Measurements from ENCODE around the gene ERBB4.

The ERBB4 gene

DNA sequence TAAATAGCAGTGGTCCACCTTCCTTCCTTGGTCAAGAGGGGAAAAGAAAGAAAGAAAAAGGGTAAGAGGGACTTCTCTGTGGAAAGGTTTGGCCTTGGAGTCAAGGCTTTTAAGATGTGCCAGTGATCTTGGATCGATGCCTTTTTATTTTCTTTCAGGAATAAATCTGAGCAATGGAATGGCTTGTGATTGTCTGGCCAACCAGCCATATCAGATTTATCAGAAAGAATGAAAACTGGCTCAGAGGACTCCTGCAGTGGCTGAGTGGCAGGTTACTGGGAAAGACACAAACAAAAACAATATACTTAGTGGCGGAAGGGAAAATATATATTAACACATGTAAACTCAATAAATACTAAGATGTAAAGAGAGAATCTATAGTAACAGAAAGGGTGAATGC lies 4.3 kb downstream of the ERBB4 start:
- no peak overlapping the region for H3K4me3 Mint-ChIP-seq
- peaks cover 24% of the 10 kb centered on the region for H3K27me3 Mint-ChIP-seq

DNA sequence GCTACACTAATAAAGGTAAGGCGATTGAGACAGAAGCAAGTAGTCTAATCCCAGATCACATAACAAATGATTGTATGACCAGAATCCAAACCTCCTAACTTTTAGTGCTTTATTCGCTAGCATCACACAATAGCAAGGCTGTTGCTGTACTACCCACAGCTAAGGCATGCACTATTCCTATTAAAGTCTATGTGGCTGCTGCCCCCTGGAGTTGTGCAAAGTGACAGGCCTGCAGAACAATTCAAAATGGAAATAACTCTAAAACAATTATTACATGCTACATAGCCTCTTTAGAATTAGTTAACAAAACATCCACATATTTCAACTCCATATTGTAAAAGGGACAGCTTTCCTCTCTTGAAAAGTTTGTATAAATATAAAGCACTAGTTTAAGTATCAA lies 6.0 kb downstream of the ERBB4 start:
- Mint-ChIP-seq H3K9me3 (no peaks in the 10 kb centered on the region), H3K27ac (no peak overlapping the region), H3K36me3 (no peaks in the 10 kb centered on the region), H3K4me3 (no peak overlapping the region), H3K27me3 (peaks cover 21% of the 10 kb centered on the region), H3K4me1 (no peaks in the 10 kb centered on the region)

More for the DNA sequence above, 4.3 kb downstream of the ERBB4 start:
- no peak overlapping the region for H3K27ac Mint-ChIP-seq
- no peaks in the 10 kb centered on the region for H3K36me3 Mint-ChIP-seq
- H3K4me1 Mint-ChIP-seq = no peaks in the 10 kb centered on the region
- no peaks in the 10 kb centered on the region for H3K9me3 Mint-ChIP-seq

DNA sequence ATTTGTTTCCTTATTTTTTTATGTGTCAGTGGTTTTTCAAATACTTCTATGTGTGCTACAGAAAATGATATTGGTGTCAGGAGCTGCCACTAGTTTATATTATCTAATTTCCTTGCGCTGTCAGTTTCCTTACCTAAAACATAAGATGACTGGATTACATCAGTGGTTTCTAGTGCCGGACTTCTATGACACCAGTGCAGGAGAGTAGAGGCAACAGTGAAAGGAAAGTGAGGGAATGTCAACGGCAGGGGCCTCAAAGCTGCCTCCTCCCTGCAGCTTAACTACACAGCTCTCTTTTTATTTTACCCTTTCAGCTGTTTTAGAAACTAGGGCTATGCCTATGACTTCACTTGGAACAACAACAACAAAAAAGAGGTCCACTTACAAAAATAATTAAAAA lies 6.5 kb downstream of the ERBB4 start:
- H3K4me1 Mint-ChIP-seq = no peaks in the 10 kb centered on the region
- no peaks in the 10 kb centered on the region for H3K9me3 Mint-ChIP-seq
- H3K27ac Mint-ChIP-seq = no peak overlapping the region
- H3K36me3 Mint-ChIP-seq = no peaks in the 10 kb centered on the region
- no peak overlapping the region for H3K4me3 Mint-ChIP-seq
- H3K27me3 Mint-ChIP-seq = peaks cover 17% of the 10 kb centered on the region

DNA sequence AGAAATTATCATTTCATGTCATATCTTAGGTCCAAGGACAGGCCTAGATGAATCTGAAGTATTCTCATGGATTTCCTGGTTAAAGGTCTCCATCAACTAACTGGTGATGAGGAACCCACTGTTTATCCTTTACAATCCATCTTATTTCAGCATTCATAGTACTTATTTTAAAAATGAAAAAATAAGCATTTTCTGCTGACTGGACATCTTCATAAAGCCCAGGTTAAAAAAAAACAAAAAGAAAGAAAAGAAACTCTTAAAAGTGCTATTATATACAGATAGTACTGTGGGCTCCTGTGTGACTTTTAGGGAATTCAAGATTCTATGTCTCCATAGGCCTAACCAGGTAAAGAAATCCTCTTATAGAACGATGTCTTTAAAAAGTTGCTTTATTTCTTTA lies 7.1 kb downstream of the ERBB4 start:
- peaks cover 13% of the 10 kb centered on the region for H3K27me3 Mint-ChIP-seq
- H3K27ac Mint-ChIP-seq = no peak overlapping the region
- H3K9me3 Mint-ChIP-seq = no peaks in the 10 kb centered on the region
- H3K4me1 Mint-ChIP-seq = no peaks in the 10 kb centered on the region
- no peaks in the 10 kb centered on the region for H3K36me3 Mint-ChIP-seq
- H3K4me3 Mint-ChIP-seq = no peak overlapping the region

DNA sequence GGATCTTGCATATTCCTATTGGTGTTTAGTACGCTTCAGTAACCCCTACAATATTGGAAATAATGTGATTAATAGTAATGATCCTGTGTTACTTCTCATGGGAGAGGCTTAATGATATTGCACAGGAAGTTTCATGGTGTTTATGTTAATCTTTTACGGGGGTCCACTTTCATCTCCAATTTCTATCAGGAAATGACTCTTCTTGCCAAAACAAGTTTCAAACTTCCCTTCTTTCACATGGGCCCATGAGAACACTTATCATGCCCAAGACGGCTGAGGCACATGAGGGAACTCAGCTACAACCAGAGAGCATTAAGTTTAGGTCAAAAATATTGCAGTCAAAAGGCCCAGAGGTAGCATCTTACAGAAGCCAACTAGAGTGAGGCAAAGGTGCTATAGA lies 7.6 kb downstream of the ERBB4 start:
- Mint-ChIP-seq H3K4me3 (no peak overlapping the region), H3K4me1 (no peaks in the 10 kb centered on the region), H3K27ac (no peak overlapping the region), H3K27me3 (peaks cover 10% of the 10 kb centered on the region), H3K36me3 (no peaks in the 10 kb centered on the region), H3K9me3 (no peaks in the 10 kb centered on the region)

DNA sequence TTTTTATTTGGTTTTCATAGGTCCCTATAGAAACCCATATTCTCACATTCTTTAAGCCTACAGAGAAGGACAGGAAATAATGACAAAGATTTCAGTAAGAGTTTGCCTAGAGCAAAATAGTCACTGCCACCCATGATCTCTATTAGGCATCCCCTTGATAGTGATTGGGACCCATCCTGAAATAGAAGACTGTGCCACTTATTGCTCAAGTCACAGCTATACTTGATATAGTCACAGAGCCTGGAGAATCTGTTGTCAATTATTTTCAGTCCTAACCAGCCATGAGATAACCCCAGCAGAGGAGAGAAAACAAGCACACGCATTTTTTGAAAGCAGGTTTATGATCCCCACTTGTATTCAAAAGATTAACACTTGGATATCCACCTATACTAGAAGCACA lies 8.2 kb downstream of the ERBB4 start:
- H3K9me3 Mint-ChIP-seq = no peaks in the 10 kb centered on the region
- H3K36me3 Mint-ChIP-seq = no peaks in the 10 kb centered on the region
- no peak overlapping the region for H3K27ac Mint-ChIP-seq
- H3K4me3 Mint-ChIP-seq = no peak overlapping the region
- peaks cover 7% of the 10 kb centered on the region for H3K27me3 Mint-ChIP-seq
- H3K4me1 Mint-ChIP-seq = no peaks in the 10 kb centered on the region

DNA sequence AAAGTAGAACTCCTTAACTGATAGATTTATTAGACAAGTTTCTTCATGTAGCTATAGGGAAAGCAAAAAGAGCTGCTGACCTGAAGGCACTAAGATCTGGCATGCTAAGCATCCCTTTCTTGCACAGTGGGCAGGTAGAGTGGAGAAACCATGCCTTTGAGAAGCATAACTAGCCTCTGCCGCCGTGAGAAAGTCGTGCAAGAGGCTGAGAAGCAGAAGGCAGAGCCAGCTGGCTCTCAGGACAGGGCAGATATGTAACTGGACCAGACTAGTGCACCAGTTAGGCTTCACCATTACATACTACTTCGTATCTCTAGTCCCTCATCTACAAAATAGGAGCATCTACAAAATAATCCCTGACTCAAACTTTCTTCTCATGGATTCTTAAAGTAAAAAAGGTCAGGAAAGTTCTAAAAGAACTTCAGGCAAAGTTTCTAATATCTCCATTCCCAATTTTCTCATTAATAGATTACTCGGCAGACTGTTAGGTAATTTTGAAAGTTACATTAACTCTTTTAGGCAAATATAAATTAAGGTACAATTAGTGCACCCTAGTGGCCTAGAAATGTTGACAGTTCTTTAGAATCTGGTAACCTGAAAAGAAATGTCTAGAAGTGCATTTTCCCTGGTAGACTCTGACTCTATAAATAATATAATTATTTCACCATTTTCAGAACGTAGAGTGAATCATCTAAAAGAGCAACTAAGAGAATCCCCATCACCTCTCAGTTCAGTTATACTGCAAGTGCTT lies 10.3 kb downstream of the ERBB4 start:
- H3K27ac Mint-ChIP-seq = no peak overlapping the region
- no peaks in the 10 kb centered on the region for H3K9me3 Mint-ChIP-seq
- no peaks in the 10 kb centered on the region for H3K4me1 Mint-ChIP-seq
- H3K4me3 Mint-ChIP-seq = no peak overlapping the region
- H3K36me3 Mint-ChIP-seq = no peaks in the 10 kb centered on the region
- H3K27me3 Mint-ChIP-seq = no peaks in the 10 kb centered on the region

DNA sequence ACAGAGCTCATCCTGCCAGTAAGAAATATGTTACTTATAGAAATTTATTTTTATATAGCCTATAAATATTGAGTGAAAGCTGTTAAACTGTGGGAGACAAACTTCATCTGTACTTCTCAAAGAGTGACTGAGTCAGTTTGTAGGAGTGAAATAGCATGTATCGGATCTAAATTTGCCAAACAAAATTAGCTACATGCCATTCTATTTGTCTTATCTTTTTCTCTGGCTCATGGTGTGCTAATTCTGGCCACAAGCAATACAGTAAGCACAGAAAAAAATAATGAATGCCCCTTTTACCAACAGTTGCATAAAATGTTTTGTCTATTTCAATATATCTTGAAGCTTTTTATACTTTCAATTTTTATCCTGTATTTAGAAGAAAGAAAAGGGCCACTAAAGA lies 12.5 kb downstream of the ERBB4 start:
- Mint-ChIP-seq H3K27ac (no peak overlapping the region), H3K27me3 (no peaks in the 10 kb centered on the region), H3K36me3 (no peaks in the 10 kb centered on the region), H3K4me3 (no peak overlapping the region), H3K4me1 (no peaks in the 10 kb centered on the region), H3K9me3 (peaks cover 4% of the 10 kb centered on the region)

DNA sequence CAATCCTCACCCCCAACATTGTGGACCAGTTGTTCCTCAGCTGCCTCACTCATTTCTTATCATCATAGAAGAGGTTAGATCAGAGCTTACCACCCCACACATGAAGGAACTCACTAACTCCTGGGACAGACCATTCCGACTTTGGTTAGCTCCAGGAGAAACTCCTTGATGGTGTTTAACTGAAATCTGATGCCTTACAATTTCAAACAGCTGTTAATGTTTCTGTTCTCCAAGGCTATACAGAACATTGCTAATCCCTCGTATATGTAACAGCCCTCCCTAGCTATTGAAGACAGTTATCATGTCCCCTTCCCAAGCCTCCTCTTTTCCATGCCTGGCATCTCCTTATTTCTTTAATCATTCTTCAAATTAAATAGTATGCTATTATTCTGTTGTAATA lies 14.8 kb downstream of the ERBB4 start:
- Mint-ChIP-seq H3K27me3 (no peaks in the 10 kb centered on the region), H3K4me3 (no peak overlapping the region)

DNA sequence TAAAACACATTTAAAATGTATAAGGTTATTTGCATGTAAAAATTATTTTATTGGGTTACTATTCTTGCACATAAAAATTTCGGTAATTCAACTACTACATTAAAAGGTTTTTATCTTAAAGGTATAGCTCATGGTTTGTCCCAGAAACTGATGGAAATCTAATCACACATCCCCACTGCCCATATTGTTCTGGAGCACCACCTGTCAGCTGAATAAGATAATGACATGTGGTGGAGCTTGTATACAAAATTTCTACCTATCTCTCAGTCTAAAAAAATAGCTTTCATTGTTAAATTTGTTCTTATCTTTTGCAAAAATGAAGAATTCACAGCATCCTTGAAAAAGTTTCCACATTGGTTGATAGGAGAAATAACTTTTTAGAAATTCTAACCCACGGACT lies 18.3 kb downstream of the ERBB4 start:
- peaks cover 4% of the 10 kb centered on the region for H3K9me3 Mint-ChIP-seq
- no peak overlapping the region for H3K27ac Mint-ChIP-seq
- no peaks in the 10 kb centered on the region for H3K27me3 Mint-ChIP-seq
- H3K4me1 Mint-ChIP-seq = no peaks in the 10 kb centered on the region
- no peak overlapping the region for H3K4me3 Mint-ChIP-seq
- no peaks in the 10 kb centered on the region for H3K36me3 Mint-ChIP-seq

More for the DNA sequence above, 14.8 kb downstream of the ERBB4 start:
- H3K9me3 Mint-ChIP-seq = peaks cover 4% of the 10 kb centered on the region
- H3K27ac Mint-ChIP-seq = no peak overlapping the region
- no peaks in the 10 kb centered on the region for H3K36me3 Mint-ChIP-seq
- H3K4me1 Mint-ChIP-seq = no peaks in the 10 kb centered on the region

DNA sequence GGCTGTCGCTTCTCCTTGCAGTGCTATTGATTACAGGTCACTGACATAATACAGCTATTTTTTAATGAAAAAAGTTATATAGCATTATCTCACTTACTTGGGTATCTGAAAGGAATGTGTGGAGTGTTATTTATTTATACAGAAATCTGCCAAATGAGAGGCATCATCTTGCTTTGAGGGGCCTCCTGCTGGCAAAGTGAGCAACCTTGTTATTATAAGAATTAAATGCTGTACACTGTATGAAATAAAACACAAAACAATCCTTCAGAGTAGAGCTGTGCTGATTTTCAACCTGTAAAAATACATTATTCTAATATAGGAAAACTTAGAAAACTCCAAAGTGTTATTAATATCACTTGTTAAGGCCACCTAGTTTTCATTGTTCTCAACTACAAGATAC lies 20.9 kb downstream of the ERBB4 start:
- no peaks in the 10 kb centered on the region for H3K27me3 Mint-ChIP-seq
- no peaks in the 10 kb centered on the region for H3K36me3 Mint-ChIP-seq
- no peak overlapping the region for H3K27ac Mint-ChIP-seq
- H3K4me3 Mint-ChIP-seq = no peak overlapping the region
- H3K9me3 Mint-ChIP-seq = peaks cover 4% of the 10 kb centered on the region
- H3K4me1 Mint-ChIP-seq = no peaks in the 10 kb centered on the region

DNA sequence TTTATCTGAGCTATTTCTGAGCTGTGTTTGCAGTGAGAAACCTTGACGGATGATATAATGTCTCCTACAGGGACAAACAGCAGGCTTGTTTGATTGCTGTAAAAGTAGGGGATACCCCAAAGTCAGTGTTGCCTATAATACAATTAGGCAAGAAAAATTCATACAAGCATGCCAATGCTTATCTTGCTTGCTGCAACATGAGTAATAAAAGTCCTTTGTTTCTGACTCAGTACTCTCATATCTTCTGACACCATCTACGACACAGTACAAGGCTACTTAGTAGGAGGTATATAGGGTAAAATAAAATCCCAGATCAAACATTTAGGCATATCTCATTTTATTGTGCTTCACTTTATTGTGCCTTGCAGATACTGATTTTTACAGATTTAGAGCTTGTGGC lies 33.0 kb downstream of the ERBB4 start:
- Mint-ChIP-seq H3K36me3 (no peaks in the 10 kb centered on the region), H3K4me3 (no peak overlapping the region)

DNA sequence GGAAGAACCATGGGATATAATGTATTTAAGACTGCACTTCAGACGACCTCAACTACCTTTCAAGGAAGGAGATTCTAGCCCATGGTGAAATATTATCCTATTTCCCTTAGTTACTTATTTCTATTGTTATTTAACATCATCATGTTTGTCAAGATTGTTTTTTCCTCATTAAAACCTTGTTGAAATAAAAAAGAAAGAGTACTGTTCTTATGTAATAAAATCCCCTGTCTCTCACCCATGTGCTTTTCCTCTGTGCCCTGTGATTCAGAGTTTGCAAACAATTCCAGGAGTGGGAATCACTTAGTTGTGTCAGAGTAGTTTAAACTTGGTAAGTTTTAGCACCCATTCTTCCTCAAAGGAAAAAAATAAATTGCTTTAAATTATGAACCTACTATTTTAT lies 43.6 kb downstream of the ERBB4 start:
- Mint-ChIP-seq H3K4me3 (no peak overlapping the region), H3K27me3 (no peaks in the 10 kb centered on the region), H3K4me1 (no peaks in the 10 kb centered on the region), H3K36me3 (no peaks in the 10 kb centered on the region), H3K9me3 (peaks cover 5% of the 10 kb centered on the region), H3K27ac (no peak overlapping the region)

More for the DNA sequence above, 33.0 kb downstream of the ERBB4 start:
- Mint-ChIP-seq H3K4me1 (no peaks in the 10 kb centered on the region), H3K9me3 (no peaks in the 10 kb centered on the region), H3K27ac (no peak overlapping the region), H3K27me3 (no peaks in the 10 kb centered on the region)

DNA sequence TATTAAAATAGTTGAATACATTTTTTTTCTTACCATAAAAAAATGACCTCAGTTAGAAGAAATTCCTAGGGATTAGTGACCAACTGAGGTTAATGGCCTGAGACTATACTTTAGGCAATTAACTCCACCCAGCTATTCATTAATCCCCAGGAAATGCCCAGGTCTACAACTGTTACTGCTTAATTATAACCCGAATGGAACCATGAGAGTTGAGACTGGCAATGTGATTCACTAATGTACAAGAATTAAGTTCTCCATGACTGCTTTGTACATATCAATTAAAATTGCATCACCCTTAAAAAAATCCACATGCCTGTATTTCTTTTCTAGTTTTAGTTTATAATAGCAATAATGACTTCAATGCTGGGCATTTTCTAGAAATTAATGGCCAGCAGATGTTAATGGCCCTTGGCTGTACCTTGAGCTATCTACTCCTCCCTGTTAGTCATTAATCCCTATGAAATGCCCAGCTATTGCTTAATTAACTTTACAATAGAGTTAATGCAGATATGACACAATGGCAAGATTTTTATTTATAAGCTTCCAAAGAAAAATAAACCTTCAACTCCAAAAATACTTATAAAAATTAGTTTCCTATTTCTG lies 44.1 kb downstream of the ERBB4 start:
- Mint-ChIP-seq H3K27ac (no peak overlapping the region), H3K4me1 (no peaks in the 10 kb centered on the region), H3K9me3 (peaks cover 3% of the 10 kb centered on the region), H3K36me3 (no peaks in the 10 kb centered on the region), H3K27me3 (no peaks in the 10 kb centered on the region), H3K4me3 (no peak overlapping the region)

DNA sequence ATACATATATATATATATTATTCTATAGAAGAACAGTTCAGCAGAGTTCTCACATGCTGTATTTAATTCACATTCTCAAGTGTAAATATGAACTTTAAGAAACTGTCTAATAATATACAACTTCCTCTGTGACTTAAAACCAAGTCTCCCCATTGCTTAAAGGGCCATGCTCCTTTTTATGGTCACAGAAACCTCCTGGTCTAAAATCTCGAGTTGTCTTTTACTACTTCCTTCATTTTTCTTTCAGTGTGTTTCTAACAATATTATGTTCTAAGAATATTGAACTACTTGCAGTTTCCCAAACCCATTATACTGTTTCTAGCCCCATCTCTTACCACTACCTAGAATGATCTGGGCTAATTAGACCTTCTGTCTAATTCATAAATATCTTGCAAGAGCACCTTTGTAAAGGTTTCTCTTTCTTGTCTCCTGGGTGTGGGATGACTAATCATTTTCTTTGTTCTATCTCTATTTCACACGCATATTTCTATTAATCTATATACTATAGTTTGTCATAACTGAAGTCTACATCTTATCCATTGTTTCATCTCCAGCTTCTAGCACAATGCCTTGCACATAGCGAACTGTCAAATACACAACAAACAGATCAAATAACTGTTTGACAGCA lies 48.8 kb downstream of the ERBB4 start:
- H3K27me3 Mint-ChIP-seq = no peaks in the 10 kb centered on the region
- no peak overlapping the region for H3K27ac Mint-ChIP-seq
- H3K9me3 Mint-ChIP-seq = no peaks in the 10 kb centered on the region
- H3K36me3 Mint-ChIP-seq = no peaks in the 10 kb centered on the region
- H3K4me3 Mint-ChIP-seq = no peak overlapping the region
- H3K4me1 Mint-ChIP-seq = no peaks in the 10 kb centered on the region

DNA sequence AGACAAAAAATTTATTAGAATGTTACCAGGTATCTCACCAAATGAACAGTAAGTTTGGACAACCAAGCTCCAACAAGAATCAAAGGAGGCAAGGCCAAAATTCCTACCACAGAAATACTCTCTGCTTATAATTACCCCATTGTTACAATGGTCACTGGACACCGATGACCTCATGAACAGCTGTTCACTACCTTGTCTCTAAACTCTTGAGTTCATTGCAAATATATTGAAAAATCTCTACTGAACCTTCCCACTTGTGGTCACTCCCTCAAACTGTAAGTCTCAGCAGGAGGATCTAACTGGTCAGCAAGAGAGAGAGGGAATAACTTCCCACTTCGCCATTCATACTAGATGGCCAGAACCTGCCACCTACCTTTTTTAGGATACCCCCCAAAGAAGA lies 50.0 kb downstream of the ERBB4 start:
- no peaks in the 10 kb centered on the region for H3K36me3 Mint-ChIP-seq
- no peaks in the 10 kb centered on the region for H3K9me3 Mint-ChIP-seq
- no peak overlapping the region for H3K4me3 Mint-ChIP-seq
- no peaks in the 10 kb centered on the region for H3K27me3 Mint-ChIP-seq
- H3K4me1 Mint-ChIP-seq = no peaks in the 10 kb centered on the region
- H3K27ac Mint-ChIP-seq = no peak overlapping the region
